Kidney epithelial cell (primary cell): ENCODE measurements around the gene FAM24B. TPM values are rescaled to one million over a fixed set of nuclear protein-coding genes. Genes with fewer than 3 reads are reported as not detected.

ENCODE experiments used
- DNase-seq: peaks from one replicate; pipeline ENCODE4 v3.0.0-alpha.2; 2010; ENCODE audit warnings: low read depth
- H3K27me3 ChIP-seq: 2 replicates; pipeline ENCODE4 v1.6.0; 2011; ENCODE audit warnings: low read length; ENCODE audit not compliant: control insufficient read depth, insufficient read depth
- H3K36me3 ChIP-seq: 2 replicates; pipeline ENCODE4 v1.5.1; 2011; ENCODE audit warnings: low read length; ENCODE audit not compliant: control insufficient read depth, insufficient read depth
- H3K4me3 ChIP-seq: 2 replicates; pipeline ENCODE4 v1.5.1; 2011; ENCODE audit warnings: low read depth, mild to moderate bottlenecking, control low read depth, low read length
- total RNA-seq: library from RNA; depleted of rRNA; stranded (reverse); fragments of >200 nt; gene quantifications from 2 replicates; pipeline ENCODE4 v1.2.3, GENCODE V29; 2015
- TF ChIP-seq, protein P1 (sequence below): IDR thresholded peaks from 2 replicates; pipeline ENCODE4 v1.5.1; 2011; ENCODE audit warnings: mild to moderate bottlenecking, moderate library complexity, low read length, control low read depth, inconsistent platforms; ENCODE audit not compliant: insufficient read depth, poor library complexity, severe bottlenecking

Gene FAM24B
- total RNA-seq, 1 donor from 2014 or later, result 14.6 TPM

DNA sequence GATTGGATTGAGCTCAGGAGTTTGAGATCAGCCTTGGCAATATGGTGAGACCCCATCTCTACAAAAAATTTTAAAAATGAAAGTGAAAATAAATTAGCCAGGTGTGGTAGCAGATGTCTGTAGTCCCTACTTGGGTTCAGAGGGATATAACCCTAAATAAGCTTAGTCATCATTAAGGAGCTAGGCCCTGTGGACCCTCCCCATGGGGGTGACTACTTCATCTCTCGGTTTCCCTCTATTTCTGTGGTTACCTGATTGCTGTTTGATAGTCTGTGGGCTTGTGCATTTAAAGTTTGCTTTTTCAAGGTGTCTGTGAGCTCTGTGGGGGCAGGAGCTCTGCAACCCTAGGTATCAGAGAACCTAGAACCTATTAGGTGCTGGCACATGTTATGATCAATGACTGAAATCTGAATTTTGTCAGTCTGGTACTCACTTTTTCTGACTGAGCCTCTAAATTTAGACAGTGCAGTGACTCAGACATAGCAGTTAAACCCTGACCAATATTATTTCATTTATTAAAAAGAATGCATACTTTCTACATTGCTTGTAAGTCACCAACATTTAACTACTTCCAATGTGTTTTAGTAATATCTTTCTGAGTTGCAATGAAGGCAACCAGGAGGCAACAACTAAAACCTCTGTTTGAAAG lies 25.6 kb downstream of the FAM24B start:
- H3K4me3 ChIP-seq, result no peak overlapping the region
- DNase-seq, result no peak
- no peaks in the 10 kb centered on the region for H3K36me3 ChIP-seq
- H3K27me3 ChIP-seq, result no peaks in the 10 kb centered on the region
- TF ChIP-seq, protein P1, sequence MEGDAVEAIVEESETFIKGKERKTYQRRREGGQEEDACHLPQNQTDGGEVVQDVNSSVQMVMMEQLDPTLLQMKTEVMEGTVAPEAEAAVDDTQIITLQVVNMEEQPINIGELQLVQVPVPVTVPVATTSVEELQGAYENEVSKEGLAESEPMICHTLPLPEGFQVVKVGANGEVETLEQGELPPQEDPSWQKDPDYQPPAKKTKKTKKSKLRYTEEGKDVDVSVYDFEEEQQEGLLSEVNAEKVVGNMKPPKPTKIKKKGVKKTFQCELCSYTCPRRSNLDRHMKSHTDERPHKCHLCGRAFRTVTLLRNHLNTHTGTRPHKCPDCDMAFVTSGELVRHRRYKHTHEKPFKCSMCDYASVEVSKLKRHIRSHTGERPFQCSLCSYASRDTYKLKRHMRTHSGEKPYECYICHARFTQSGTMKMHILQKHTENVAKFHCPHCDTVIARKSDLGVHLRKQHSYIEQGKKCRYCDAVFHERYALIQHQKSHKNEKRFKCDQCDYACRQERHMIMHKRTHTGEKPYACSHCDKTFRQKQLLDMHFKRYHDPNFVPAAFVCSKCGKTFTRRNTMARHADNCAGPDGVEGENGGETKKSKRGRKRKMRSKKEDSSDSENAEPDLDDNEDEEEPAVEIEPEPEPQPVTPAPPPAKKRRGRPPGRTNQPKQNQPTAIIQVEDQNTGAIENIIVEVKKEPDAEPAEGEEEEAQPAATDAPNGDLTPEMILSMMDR, result no peak

DNA sequence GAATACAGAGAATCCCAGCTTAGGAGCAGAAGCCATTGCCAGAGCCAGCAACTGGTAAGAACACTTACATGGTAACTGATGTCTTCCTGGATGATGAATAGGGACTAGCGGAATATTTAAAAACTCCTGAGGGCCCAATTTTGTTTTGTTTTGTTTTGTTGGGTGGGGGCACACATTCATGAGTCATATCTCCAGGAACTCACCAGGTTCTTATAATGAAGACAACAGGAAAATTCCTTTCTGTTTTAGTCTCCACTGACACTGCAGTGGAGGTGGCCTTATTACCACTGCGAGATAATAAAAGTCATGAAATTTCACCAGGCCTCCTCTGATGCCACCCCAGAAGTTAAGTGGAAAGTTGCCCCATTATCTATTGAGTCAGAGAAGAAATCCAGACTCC lies 27.1 kb downstream of the FAM24B start:
- H3K36me3 ChIP-seq, result no peaks in the 10 kb centered on the region
- H3K27me3 ChIP-seq, result no peaks in the 10 kb centered on the region
- no peak for DNase-seq
- TF ChIP-seq, protein P1, result no peak
- no peak overlapping the region for H3K4me3 ChIP-seq

DNA sequence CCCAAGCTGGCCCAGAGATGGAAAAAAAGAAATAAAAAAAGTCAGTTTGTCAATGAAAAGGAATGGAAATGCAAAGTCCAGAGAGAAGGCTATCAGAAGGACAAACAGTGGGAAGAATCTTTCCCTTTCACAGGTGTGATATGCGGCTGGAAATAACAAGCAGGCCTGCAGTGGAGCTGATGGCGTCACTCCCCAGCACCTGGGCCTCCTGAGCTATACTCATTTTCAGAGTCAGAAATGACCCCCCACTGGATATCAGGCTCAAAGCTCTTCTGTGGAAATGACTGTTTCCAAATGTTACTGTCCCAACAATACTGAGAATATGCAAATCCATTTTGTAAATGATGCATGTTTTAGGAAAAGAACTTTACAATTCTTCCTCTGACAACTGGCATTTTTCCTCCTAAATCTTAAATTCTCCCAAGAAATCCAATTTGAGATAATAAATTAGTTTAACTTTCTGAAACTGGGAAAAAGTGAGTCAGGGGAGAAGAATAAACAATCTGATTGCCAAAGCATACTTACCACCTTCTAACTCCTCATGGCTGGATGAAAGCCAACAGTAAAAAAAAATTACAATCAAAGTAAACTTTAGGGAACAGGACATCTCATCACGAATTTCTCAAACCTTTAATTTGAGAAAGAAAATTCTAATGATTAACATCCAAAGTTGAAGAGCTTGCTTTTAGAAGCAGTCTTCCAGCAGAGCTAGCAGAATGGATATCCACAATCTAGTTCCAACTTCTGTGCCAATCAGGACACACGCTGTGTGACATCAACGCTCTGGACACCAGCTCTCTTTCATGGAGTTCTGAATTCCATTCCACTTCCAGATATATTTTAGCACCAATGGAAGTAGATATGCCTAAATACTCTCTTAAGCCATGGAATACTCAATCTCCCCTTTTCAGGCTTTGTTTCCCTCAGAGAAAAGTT lies 28.4 kb downstream of the FAM24B start:
- TF ChIP-seq, protein P1, result no peak
- Histone ChIP-seq H3K4me3 (no peak overlapping the region), H3K36me3 (no peaks in the 10 kb centered on the region), H3K27me3 (no peaks in the 10 kb centered on the region)
- no peak for DNase-seq

DNA sequence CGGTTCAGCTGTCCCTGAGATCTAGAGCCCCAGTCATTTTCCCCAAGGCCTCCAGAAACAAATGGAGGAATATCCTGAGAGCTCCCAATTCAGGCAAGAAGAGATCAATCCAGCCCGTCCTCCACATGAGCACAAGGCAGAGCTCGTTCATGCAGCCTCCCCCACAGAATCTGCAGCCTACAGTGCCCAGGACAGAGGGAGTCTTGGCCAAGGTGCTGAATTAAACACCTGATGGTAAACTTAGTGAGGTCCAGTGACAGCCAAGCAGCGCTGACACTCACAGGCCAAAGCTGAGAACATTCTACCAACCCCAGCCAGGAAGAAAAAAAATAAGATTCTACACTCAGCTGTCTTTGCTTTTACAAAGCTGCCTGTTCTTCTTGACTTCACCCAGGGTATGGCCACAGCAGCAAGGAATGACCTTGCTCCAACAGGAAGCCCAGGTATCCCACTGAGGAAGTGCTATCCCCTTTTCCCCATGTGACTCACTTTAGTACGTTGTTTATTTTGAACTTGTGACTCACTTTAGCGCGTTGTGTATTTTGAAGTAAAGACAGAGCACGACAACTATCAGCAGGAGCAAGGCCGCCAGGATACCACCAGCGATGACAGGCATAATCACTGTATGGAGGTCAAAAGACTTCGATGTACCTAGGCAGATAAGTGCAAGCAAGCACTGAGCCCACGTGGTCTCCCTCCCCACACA lies 29.3 kb downstream of the FAM24B start:
- H3K36me3 ChIP-seq, result no peaks in the 10 kb centered on the region
- no peaks in the 10 kb centered on the region for H3K27me3 ChIP-seq
- TF ChIP-seq, protein P1, result no peak
- H3K4me3 ChIP-seq, result no peak overlapping the region
- DNase-seq, result no peak

DNA sequence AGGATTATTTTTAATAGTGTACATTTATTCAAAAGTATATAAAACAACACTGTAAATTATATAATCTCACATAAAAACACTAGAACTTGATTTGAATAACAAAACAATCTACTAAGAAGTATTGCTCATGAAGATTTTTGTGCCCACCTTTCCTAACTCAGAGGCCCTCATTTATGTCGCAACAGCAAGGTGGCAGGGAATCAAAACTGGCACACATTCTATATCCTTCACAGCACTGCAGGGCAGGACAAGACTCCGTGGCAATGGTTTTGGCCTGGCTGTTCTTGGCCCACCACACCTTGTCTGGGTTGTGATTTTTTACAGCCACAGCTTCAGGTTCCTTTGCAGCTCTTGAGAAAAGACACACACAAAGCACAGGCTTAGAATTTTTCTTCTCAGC lies 30.3 kb downstream of the FAM24B start:
- Histone ChIP-seq H3K27me3 (no peaks in the 10 kb centered on the region), H3K36me3 (no peaks in the 10 kb centered on the region), H3K4me3 (no peak overlapping the region)
- TF ChIP-seq, protein P1, result no peak
- DNase-seq, result no peak
